IPS DF 6.9 (cell line): Measurements from ENCODE around the gene RBM19.

ENCODE experiments used
- DNase-seq: peaks from one replicate; pipeline ENCODE4 v3.0.0-alpha.2; 2013; ENCODE audit warnings: low read depth, low spot score
- H3K27ac ChIP-seq: one replicate; pipeline ENCODE4 v1.5.1; 2013; ENCODE audit warnings: low read length, control low read depth
- H3K27me3 ChIP-seq: 2 replicates; pipeline ENCODE4 v1.6.1; 2013; ENCODE audit warnings: mild to moderate bottlenecking, low read length; ENCODE audit not compliant: control insufficient read depth, insufficient read depth
- H3K36me3 ChIP-seq: 2 replicates; pipeline ENCODE4 v1.6.1; 2013; ENCODE audit warnings: low read length; ENCODE audit not compliant: control insufficient read depth, insufficient read depth
- H3K4me1 ChIP-seq: 2 replicates; pipeline ENCODE4 v1.6.1; 2013; ENCODE audit warnings: low read length; ENCODE audit not compliant: control insufficient read depth, insufficient read depth
- H3K4me3 ChIP-seq: 2 replicates; pipeline ENCODE4 v1.5.1; 2013; ENCODE audit warnings: mild to moderate bottlenecking, low read length
- H3K9me3 ChIP-seq: 2 replicates; pipeline ENCODE4 v1.6.1; 2013; ENCODE audit warnings: low read length, inconsistent platforms; ENCODE audit not compliant: control insufficient read depth, insufficient read depth
- WGBS: extraction: QIAGEN DNeasy Blood & Tissue Kit; methylation state at CpG from one replicate; pipeline ENCODE4 v1.1.7; 2013; ENCODE audit warnings: mixed read lengths, missing lambda C conversion rate; ENCODE audit not compliant: insufficient read length, insufficient coverage; 5-methylcytosine and 5-hydroxymethylcytosine counted together

The RBM19 gene

GRCh38 chr12:113894697-113895096 lies 71.4 kb downstream of the RBM19 start:
- H3K36me3 ChIP-seq: no peaks in the 10 kb centered on the region
- H3K9me3 ChIP-seq: no peaks in the 10 kb centered on the region
- H3K27me3 ChIP-seq: no peaks in the 10 kb centered on the region
- H3K4me3 ChIP-seq: no peak overlapping the region
- peaks cover 1% of the 10 kb centered on the region; the same call in 1 of the 2 replicates for H3K4me1 ChIP-seq
- no peak for DNase-seq
- WGBS: no CpG with 5 or more reads among the region's 5 CpGs
- no peak overlapping the region for H3K27ac ChIP-seq

DNA sequence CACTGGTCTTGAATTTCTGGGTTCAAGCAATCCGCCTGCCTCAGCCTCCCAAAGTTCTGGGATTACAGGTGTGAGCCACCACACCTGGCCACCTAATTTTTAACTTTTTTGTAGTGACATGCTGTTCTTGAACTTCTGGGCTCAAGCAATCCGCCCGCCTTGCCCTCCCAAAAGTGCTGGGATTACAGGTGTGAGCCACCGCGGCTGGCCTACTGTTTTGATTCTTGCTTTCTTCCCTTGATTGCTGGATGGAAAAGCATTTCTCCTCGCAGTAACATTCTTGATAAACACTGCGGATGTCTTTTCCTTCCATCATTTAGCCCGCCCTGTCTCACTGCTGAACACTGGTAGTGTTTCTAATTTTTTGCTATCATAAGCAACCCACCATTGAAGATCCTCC lies 72.9 kb downstream of the RBM19 start:
- Histone ChIP-seq H3K36me3 (no peaks in the 10 kb centered on the region), H3K27me3 (no peaks in the 10 kb centered on the region), H3K27ac (no peak overlapping the region), H3K4me1 (peaks cover 1% of the 10 kb centered on the region; the same call in 1 of the 2 replicates), H3K4me3 (no peak overlapping the region), H3K9me3 (no peaks in the 10 kb centered on the region)
- no peak for DNase-seq
- WGBS: no CpG with 5 or more reads among the region's 8 CpGs

GRCh38 chr12:113892556-113892955 lies 73.6 kb downstream of the RBM19 start:
- Histone ChIP-seq H3K27me3 (no peaks in the 10 kb centered on the region), H3K4me3 (no peak overlapping the region), H3K9me3 (no peaks in the 10 kb centered on the region), H3K36me3 (no peaks in the 10 kb centered on the region), H3K27ac (no peak overlapping the region), H3K4me1 (peaks cover 1% of the 10 kb centered on the region; the same call in 1 of the 2 replicates)
- WGBS: no CpG with 5 or more reads among the region's 6 CpGs
- DNase-seq: no peak

- no peak for DNase-seq
- no peaks in the 10 kb centered on the region for H3K36me3 ChIP-seq
- H3K4me1 ChIP-seq: peaks cover 1% of the 10 kb centered on the region; the same call in 1 of the 2 replicates
- H3K27ac ChIP-seq: no peak overlapping the region
- no CpG with 5 or more reads among the region's 15 CpGs for WGBS
- no peaks in the 10 kb centered on the region for H3K27me3 ChIP-seq
- no peak overlapping the region for H3K4me3 ChIP-seq
- no peaks in the 10 kb centered on the region for H3K9me3 ChIP-seq
These were observed 74.2 kb downstream of the RBM19 start for GRCh38 chr12:113891739-113892520.

DNA sequence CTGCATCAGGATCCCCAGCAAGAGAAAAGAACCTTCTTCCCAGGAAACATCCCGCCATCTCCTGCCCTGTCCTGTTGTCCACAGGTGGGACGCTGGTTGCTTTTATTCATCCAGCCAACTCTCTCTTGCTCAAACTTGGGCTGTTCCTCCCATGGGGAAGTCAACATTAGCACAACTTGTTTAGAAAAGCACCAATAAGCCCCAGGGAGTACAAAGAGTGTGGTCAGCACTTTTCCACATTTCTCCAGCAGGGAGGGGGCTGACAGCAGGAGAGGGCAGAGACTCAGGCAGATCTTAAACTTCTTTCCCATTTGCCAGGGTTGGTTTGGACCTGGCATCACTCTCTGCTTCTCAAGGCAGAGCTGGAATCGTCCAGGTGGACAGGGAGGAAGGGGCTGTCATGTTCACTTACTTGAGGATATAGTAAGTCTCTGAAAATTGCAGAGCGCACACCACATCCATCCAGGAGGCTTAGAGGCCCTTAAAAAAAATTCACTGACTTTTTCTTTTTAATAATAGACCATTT lies 74.9 kb downstream of the RBM19 start:
- Histone ChIP-seq H3K27ac (no peak overlapping the region), H3K4me3 (no peak overlapping the region), H3K27me3 (no peaks in the 10 kb centered on the region), H3K36me3 (no peaks in the 10 kb centered on the region), H3K4me1 (peaks cover 1% of the 10 kb centered on the region; the same call in 1 of the 2 replicates), H3K9me3 (no peaks in the 10 kb centered on the region)
- WGBS: no CpG with 5 or more reads among the region's 4 CpGs
- no peak for DNase-seq

DNA sequence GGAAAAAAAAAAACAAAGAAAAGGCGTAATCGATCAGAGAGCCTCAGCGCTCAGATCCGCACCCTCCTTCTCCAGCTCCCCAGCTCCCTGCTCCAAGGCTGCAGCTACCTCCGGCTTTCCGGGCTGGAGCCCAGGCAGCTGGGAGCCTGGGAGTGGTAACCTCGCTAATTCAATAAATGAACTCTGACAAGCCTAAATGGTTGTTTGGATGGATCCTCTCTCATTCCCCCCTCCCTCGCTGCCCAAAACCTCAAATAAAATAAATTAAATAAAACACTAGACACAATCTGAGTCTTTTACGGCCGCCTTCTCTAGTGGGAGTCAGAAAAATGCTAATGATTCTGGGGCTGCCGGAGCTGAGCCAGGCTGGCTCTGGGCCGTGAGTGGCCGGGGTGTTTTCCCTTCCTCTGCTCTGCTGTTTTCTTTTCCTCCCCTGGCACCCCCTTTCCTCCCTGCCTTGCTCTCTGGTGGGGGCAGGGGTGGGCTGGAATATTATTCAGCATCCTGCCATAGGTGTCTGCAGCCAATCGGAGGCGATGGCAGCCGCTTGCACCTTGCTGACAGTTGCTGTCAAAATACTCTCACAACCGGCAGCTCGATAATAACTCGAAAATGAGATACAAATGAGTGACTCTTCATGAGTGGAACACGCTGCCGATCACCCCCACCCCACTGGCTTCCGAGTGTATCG lies 76.1 kb downstream of the RBM19 start:
- Histone ChIP-seq H3K36me3 (no peaks in the 10 kb centered on the region), H3K4me1 (peaks cover 1% of the 10 kb centered on the region; the same call in 1 of the 2 replicates), H3K4me3 (no peak overlapping the region), H3K9me3 (no peaks in the 10 kb centered on the region), H3K27me3 (no peaks in the 10 kb centered on the region), H3K27ac (no peak overlapping the region)
- DNase-seq: no peak
- WGBS: 100% methylated on average over 1 of the region's 23 CpGs

- no peaks in the 10 kb centered on the region for H3K27me3 ChIP-seq
- H3K27ac ChIP-seq: no peak overlapping the region
- no CpG with 5 or more reads among the region's 3 CpGs for WGBS
- no peaks in the 10 kb centered on the region for H3K36me3 ChIP-seq
- no peak for DNase-seq
- no peak overlapping the region for H3K4me3 ChIP-seq
- no peaks in the 10 kb centered on the region for H3K9me3 ChIP-seq
- H3K4me1 ChIP-seq: peaks cover 1% of the 10 kb centered on the region; the same call in 1 of the 2 replicates
These were observed 77.0 kb downstream of the RBM19 start for GRCh38 chr12:113889076-113889475.

- Histone ChIP-seq H3K36me3 (no peaks in the 10 kb centered on the region), H3K27me3 (no peaks in the 10 kb centered on the region), H3K4me3 (no peak overlapping the region), H3K9me3 (no peaks in the 10 kb centered on the region), H3K27ac (no peak overlapping the region), H3K4me1 (peaks cover 1% of the 10 kb centered on the region; the same call in 1 of the 2 replicates)
- no peak for DNase-seq
- no CpG with 5 or more reads among the region's 2 CpGs for WGBS
These were observed 77.7 kb downstream of the RBM19 start for GRCh38 chr12:113888435-113888834.

DNA sequence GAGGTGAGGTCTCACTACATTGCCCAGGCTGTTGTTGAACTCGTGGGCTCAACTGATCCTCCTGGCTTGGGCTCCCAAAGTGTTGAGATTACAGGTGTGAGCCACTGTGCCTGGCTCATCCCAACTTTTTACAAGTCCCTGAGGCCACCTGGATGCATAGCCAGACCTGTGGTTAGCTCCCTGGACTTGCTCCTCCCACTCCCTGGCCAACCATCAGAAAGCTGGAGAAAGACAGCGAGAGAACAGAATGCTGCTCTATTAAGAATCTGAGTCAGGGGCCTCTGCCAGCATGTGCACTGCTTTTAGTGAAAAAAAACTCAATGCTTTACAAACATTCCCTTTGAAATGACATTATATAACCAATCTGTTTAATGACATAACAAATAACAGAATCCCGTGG lies 78.2 kb downstream of the RBM19 start:
- Histone ChIP-seq H3K4me3 (no peak overlapping the region), H3K9me3 (no peaks in the 10 kb centered on the region), H3K4me1 (peaks cover 1% of the 10 kb centered on the region; the same call in 1 of the 2 replicates), H3K27ac (no peak overlapping the region), H3K27me3 (no peaks in the 10 kb centered on the region), H3K36me3 (no peaks in the 10 kb centered on the region)
- WGBS: no CpG with 5 or more reads among the region's 3 CpGs
- no peak for DNase-seq

DNA sequence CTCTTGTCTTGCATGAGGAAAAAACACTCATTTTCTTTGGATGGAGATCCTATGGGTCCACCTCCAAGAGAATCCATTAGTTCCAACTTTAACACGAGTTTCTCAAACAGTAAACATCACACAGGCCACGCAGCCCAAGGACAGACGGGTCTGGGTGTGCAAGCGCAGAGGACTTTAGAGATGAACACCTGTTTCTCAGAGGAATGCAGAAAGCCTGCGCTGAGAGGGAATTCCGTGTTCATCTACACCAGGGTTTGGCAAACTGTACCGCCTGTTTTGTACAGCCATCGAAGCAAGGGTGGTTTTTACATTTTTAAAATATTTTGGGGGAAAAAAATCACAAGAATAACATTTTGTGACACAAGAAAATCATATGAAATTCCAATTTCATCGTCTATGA lies 79.4 kb downstream of the RBM19 start:
- DNase-seq: no peak
- Histone ChIP-seq H3K36me3 (no peaks in the 10 kb centered on the region), H3K4me3 (no peak overlapping the region), H3K4me1 (no peaks in the 10 kb centered on the region), H3K27me3 (no peaks in the 10 kb centered on the region), H3K27ac (no peak overlapping the region), H3K9me3 (no peaks in the 10 kb centered on the region)
- no CpG with 5 or more reads among the region's 9 CpGs for WGBS
